Measurements from ENCODE around the gene LMAN1L. TPM values are rescaled to one million over a fixed set of nuclear protein-coding genes. Genes with fewer than 3 reads are reported as not detected.

Gene LMAN1L
- total RNA-seq, 4 donors from 2014 or later: 0.66 TPM; not detected in 3

DNA sequence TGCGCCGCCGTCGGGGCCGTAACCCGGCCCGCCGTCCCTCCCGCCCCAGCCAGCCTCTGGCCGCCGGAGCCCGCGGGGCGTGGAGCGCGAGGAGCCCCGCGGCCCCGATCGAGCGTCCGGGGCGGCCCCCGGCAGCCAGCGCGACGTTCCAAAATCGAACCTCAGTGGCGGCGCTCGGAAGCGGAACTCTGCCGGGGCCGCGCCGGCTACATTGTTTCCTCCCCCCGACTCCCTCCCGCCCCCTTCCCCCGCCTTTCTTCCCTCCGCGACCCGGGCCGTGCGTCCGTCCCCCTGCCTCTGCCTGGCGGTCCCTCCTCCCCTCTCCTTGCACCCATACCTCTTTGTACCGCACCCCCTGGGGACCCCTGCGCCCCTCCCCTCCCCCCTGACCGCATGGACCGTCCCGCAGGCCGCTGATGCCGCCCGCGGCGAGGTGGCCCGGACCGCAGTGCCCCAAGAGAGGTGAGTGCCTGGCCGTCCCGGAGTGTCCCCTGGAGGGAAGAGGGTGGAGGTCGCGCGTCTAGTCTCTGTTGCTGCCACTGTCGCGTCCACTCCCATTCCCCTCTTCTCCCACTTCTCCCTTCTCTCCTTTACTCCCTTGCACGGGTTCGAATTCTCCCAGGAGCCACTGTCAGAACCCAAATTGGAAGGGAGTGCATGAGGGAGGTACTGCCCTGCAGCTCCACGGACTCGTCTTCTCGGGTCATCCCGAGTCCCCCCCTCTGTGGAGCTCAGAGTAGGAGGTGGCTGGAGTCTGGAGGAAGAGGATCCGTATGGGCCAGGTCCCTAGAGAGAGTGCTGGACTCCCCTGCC, 30.2 kb upstream of the LMAN1L start:
- Histone ChIP-seq H3K9me3 (no peaks in the 10 kb centered on the region), H3K36me3 (no peaks in the 10 kb centered on the region), H3K4me1 (peaks cover 56 to 74% (median 72%) of the 10 kb centered on the region in 4 donors), H3K27ac (replicated peaks in 1 of 4) (peak overlapping the region; percentile 80 to 94 (median 84)), H3K4me3 (peak overlapping the region; percentile 73 to 95 (median 86)), H3K27me3 (no peaks in the 10 kb centered on the region)
- no peak for TF ChIP-seq EP300 (IDR thresholded peaks at IDR 0.05)
- TF ChIP-seq POLR2AphosphoS5 (IDR thresholded peaks at IDR 0.05): no peak
- no peak for TF ChIP-seq POLR2A (IDR thresholded peaks at IDR 0.05; ENCODE audit: low read depth)
- TF ChIP-seq, protein P1, sequence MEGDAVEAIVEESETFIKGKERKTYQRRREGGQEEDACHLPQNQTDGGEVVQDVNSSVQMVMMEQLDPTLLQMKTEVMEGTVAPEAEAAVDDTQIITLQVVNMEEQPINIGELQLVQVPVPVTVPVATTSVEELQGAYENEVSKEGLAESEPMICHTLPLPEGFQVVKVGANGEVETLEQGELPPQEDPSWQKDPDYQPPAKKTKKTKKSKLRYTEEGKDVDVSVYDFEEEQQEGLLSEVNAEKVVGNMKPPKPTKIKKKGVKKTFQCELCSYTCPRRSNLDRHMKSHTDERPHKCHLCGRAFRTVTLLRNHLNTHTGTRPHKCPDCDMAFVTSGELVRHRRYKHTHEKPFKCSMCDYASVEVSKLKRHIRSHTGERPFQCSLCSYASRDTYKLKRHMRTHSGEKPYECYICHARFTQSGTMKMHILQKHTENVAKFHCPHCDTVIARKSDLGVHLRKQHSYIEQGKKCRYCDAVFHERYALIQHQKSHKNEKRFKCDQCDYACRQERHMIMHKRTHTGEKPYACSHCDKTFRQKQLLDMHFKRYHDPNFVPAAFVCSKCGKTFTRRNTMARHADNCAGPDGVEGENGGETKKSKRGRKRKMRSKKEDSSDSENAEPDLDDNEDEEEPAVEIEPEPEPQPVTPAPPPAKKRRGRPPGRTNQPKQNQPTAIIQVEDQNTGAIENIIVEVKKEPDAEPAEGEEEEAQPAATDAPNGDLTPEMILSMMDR (IDR thresholded peaks at IDR 0.05): no peak
- intact Hi-C loops (cut with DNase I): loop anchor here (5.0 kb wide), 1 partner anchor 155 kb away; the partner anchor contains the start of gene COX5A
- no peak for DNase-seq (ENCODE audit: extremely low spot score)
- 0% methylated on average over 38 of the region's 72 CpGs for WGBS

DNA sequence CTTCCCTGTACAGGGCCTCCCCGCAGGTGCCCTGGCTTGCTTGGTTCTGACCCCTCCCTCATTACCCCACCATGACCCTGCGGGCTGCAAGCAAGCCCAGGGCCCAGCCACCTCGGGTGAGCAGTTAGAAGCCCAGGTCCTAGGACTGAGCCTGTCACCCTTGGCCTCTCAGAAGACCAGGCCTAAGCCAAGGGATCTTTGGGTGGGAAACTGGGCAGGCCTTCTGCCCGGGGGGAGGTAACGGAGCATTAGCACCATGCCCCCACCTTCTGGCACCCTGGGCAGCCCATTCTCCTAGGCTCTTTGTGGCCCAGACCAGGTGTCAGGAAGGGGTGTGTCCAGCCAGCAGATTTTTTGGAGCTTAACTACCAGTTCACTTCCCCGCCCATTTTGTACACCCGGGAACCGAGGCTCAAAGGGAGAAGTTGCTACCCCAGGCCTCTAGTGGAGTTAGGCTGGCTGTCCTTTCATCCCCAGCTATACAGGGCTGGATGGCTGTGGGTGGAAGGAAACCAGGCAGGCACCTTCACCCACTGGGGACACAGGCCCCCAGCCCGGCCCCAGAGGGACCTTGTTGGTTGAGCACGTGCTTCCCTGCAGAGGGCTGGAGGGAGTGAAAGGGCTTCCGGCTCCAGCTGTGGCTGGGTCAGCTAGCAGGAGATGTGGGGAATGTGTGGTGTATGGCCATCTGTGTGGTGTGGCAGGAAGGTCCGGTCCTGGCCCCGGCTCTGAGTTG, 29.4 kb upstream of the LMAN1L start:
- Histone ChIP-seq H3K27ac (replicated peaks in 1 of 4) (peak overlapping the region; percentile 80 to 94 (median 84)), H3K9me3 (no peaks in the 10 kb centered on the region), H3K27me3 (no peaks in the 10 kb centered on the region), H3K4me3 (peak overlapping the region; percentile 73 to 95 (median 86)), H3K36me3 (no peaks in the 10 kb centered on the region), H3K4me1 (peaks cover 61 to 79% (median 73%) of the 10 kb centered on the region in 4 donors)
- 8% methylated on average over 10 of the region's 13 CpGs for WGBS
- TF ChIP-seq, protein P1 (IDR thresholded peaks at IDR 0.05): no peak
- TF ChIP-seq POLR2AphosphoS5 (IDR thresholded peaks at IDR 0.05) (no peak), EP300 (IDR thresholded peaks at IDR 0.05) (no peak), POLR2A (IDR thresholded peaks at IDR 0.05; ENCODE audit: low read depth) (no peak)
- no peak for DNase-seq (ENCODE audit: extremely low spot score)
- intact Hi-C loops (cut with DNase I): loop anchor here (5.0 kb wide), 1 partner anchor 154 kb away; the partner anchor contains the start of gene COX5A

DNA sequence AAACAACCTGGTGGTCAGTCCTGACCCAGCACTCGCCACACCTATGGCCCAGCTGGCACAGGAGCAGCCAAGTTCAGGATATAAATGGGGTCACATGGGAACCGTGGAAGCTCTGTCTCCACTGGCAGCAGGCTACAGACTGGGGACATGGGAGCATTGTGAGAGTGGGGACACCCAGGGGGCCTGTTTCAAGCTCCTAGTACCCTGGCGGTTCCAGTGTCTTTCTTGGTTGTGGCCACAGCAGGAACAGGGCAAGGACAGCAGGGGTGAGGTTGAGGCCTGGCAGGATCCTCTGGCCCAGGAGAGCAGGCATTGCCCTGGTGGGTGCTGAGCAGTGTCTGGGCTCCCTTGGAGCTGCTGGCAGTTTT, 28.8 kb upstream of the LMAN1L start:
- TF ChIP-seq POLR2A (IDR thresholded peaks at IDR 0.05; ENCODE audit: low read depth) (no peak), POLR2AphosphoS5 (IDR thresholded peaks at IDR 0.05) (no peak), EP300 (IDR thresholded peaks at IDR 0.05) (no peak)
- Histone ChIP-seq H3K27ac (replicated peaks in 1 of 4) (peak overlapping the region; percentile 80 to 94 (median 84)), H3K27me3 (no peaks in the 10 kb centered on the region), H3K36me3 (no peaks in the 10 kb centered on the region), H3K4me1 (peaks cover 67 to 84% (median 77%) of the 10 kb centered on the region in 4 donors), H3K9me3 (no peaks in the 10 kb centered on the region), H3K4me3 (peak overlapping the region; percentile 73 to 95 (median 86))
- no peak for DNase-seq (ENCODE audit: extremely low spot score)
- 48% methylated on average over 3 of the region's 3 CpGs for WGBS
- intact Hi-C loops (cut with DNase I): loop anchor here (5.0 kb wide), 1 partner anchor 154 kb away; the partner anchor contains the start of gene COX5A

DNA sequence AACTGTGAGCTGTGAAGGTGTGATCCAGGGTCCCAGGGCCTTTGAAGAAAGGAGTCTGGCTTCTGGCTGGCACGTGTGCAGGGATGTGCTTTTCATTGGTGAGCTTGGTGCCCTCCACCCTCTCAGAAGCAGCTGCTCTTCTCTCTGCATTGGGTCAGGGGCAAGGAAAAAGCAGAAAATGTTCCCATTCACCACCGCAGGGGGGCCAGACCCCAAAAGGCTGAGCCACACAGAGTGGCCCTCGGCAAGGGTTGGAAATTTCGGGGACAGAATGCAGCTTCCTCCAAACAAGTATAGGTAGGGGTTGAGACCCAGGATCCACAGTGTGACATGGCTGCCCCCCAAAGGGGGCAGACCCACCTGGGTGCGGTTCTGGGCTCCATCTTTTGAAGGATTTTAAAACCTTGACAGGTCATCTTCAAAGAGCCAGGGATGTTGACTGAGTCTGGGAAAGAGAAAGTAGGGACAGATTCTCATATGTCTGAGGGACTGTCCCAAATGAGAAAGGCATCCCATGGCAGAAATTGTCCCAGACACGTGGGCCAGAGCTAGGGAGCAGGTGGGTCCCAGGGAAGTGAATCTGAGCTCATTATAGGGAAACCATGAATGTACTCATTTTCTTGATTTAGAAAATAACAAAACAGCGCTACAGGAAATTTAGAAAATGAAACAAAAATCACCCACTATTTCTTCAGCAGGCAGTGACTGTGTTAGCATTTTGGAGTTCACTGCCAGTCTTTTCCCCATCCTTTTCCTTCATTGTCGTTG, 28.0 kb upstream of the LMAN1L start:
- intact Hi-C loops (cut with DNase I): loop anchor here (5.0 kb wide), 1 partner anchor 153 kb away; the partner anchor contains the start of gene COX5A
- DNase-seq (ENCODE audit: extremely low spot score): no peak
- Histone ChIP-seq H3K27ac (replicated peaks in 1 of 4) (peak overlapping the region; percentile 4 to 94 (median 63)), H3K27me3 (no peaks in the 10 kb centered on the region), H3K4me3 (peak overlapping the region in 3 of 4 donors; percentile 15 to 90 (median 73)), H3K36me3 (no peaks in the 10 kb centered on the region), H3K4me1 (peaks cover 75 to 93% (median 85%) of the 10 kb centered on the region in 4 donors), H3K9me3 (no peaks in the 10 kb centered on the region)
- TF ChIP-seq POLR2AphosphoS5 (IDR thresholded peaks at IDR 0.05) (no peak), EP300 (IDR thresholded peaks at IDR 0.05) (no peak), POLR2A (IDR thresholded peaks at IDR 0.05; ENCODE audit: low read depth) (no peak)
- TF ChIP-seq, protein P1 (IDR thresholded peaks at IDR 0.05): no peak
- WGBS: 55% methylated on average over 8 of the region's 8 CpGs
